Kidney epithelial cell (primary cell): ENCODE measurements around the gene H2AZ2. TPM values are rescaled to one million over a fixed set of nuclear protein-coding genes. Genes with fewer than 3 reads are reported as not detected.
A peak's percentile ranks its signal among the peaks of the same experiment; 100 is the strongest.

Experiments used
- DNase-seq: peaks from one replicate; pipeline ENCODE4 v3.0.0-alpha.2; 2010; ENCODE audit warnings: low read depth
- H3K27me3 ChIP-seq: 2 replicates; pipeline ENCODE4 v1.6.0; 2011; ENCODE audit warnings: low read length; ENCODE audit not compliant: control insufficient read depth, insufficient read depth
- H3K36me3 ChIP-seq: 2 replicates; pipeline ENCODE4 v1.5.1; 2011; ENCODE audit warnings: low read length; ENCODE audit not compliant: control insufficient read depth, insufficient read depth
- H3K4me3 ChIP-seq: 2 replicates; pipeline ENCODE4 v1.5.1; 2011; ENCODE audit warnings: low read depth, mild to moderate bottlenecking, control low read depth, low read length
- CTCF ChIP-seq: IDR thresholded peaks from 2 replicates; pipeline ENCODE4 v1.5.1; 2011; ENCODE audit warnings: mild to moderate bottlenecking, moderate library complexity, low read length, control low read depth, inconsistent platforms; ENCODE audit not compliant: insufficient read depth, poor library complexity, severe bottlenecking
- total RNA-seq: library from RNA; depleted of rRNA; stranded (reverse); fragments of >200 nt; gene quantifications from 2 replicates; pipeline ENCODE4 v1.2.3, GENCODE V29; 2015

Gene H2AZ2
- total RNA-seq, 1 donor from 2014 or later = 148 TPM

GRCh38 chr7:44889086-44889781, 41.3 kb upstream of the H2AZ2 start:
- no peak overlapping the region for H3K4me3 ChIP-seq
- no peak for TF ChIP-seq CTCF
- no peaks in the 10 kb centered on the region for H3K27me3 ChIP-seq
- H3K36me3 ChIP-seq = no peaks in the 10 kb centered on the region
- no peak for DNase-seq

GRCh38 chr7:44887293-44887692, 39.4 kb upstream of the H2AZ2 start:
- Histone ChIP-seq H3K27me3 (no peaks in the 10 kb centered on the region), H3K4me3 (no peak overlapping the region), H3K36me3 (peaks cover 2% of the 10 kb centered on the region)
- TF ChIP-seq CTCF = no peak
- DNase-seq = no peak

GRCh38 chr7:44885394-44886317, 37.8 kb upstream of the H2AZ2 start, which contains the start of gene PURB:
Gene PURB (minus strand): TSS chr7:44885530. CDS start chr7:44885348, 182 bp downstream.
- DNase-seq = peak; percentile 81
- no peak for TF ChIP-seq CTCF
- Histone ChIP-seq H3K27me3 (no peaks in the 10 kb centered on the region), H3K36me3 (peaks cover 2% of the 10 kb centered on the region), H3K4me3 (peak within 1 kb of the TSS; percentile 72)

- no peak for TF ChIP-seq CTCF
- no peak for DNase-seq
- Histone ChIP-seq H3K4me3 (peak overlapping the region; percentile 72), H3K27me3 (no peaks in the 10 kb centered on the region), H3K36me3 (peaks cover 2% of the 10 kb centered on the region)
These were observed 36.9 kb upstream of the H2AZ2 start for GRCh38 chr7:44884621-44885393.

- Histone ChIP-seq H3K27me3 (no peaks in the 10 kb centered on the region), H3K36me3 (peaks cover 2% of the 10 kb centered on the region), H3K4me3 (peak overlapping the region; percentile 72)
- DNase-seq = no peak
- TF ChIP-seq CTCF = no peak
These were observed 36.2 kb upstream of the H2AZ2 start for GRCh38 chr7:44883961-44884620.
